GM23338 (cell line): ENCODE data around the gene GPC6. TPM values are rescaled to one million over a fixed set of nuclear protein-coding genes. Genes with fewer than 3 reads are reported as not detected.

Source experiments
- ATAC-seq: fragments of 200-7000 bp; cut with Tn5 transposase; 3 replicates; pipeline ENCODE4 v1.9.1; 2020
- DNase-seq: peaks from one replicate; pipeline ENCODE4 v3.0.0-alpha.2; 2015; ENCODE audit warnings: low spot score
- H2AFZ ChIP-seq: fragments of 200-600 bp; sonication (generic); 2 replicates; pipeline ENCODE4 v1.8.0; 2016; ENCODE audit warnings: antibody characterized with exemption, mild to moderate bottlenecking, moderate library complexity
- H3F3A ChIP-seq: fragments of 200-600 bp; sonication (generic); replicated peaks from 2 replicates; pipeline ENCODE4 v1.8.0; 2017; ENCODE audit warnings: antibody characterized with exemption, mixed run types, low read depth
- H3K27ac ChIP-seq: fragments of 200-600 bp; sonication (generic); 2 replicates; pipeline ENCODE4 v1.6.1; 2016; ENCODE audit warnings: low read depth
- H3K27me3 ChIP-seq: fragments of 200-600 bp; sonication (generic); 2 replicates; pipeline ENCODE4 v1.8.0; 2016; ENCODE audit warnings: mild to moderate bottlenecking, mixed run types, moderate library complexity; ENCODE audit not compliant: insufficient read depth
- H3K36me3 ChIP-seq: fragments of 200-600 bp; sonication (generic); 2 replicates; pipeline ENCODE4 v1.8.0; 2016; ENCODE audit warnings: mild to moderate bottlenecking; ENCODE audit not compliant: insufficient read depth
- H3K4me1 ChIP-seq: fragments of 200-600 bp; sonication (generic); 2 replicates; pipeline ENCODE4 v1.8.0; 2016; ENCODE audit warnings: mild to moderate bottlenecking, moderate library complexity; ENCODE audit not compliant: insufficient read depth
- H3K4me2 ChIP-seq: fragments of 200-600 bp; sonication (generic); 2 replicates; pipeline ENCODE4 v1.7.1; 2017; ENCODE audit warnings: mixed run types
- H3K4me3 ChIP-seq: fragments of 200-600 bp; sonication (generic); 2 replicates; pipeline ENCODE4 v1.6.1; 2016; ENCODE audit warnings: mixed run types
- H3K79me2 ChIP-seq: fragments of 200-600 bp; sonication (generic); replicated peaks from 2 replicates; pipeline ENCODE4 v1.8.0; 2017; ENCODE audit warnings: mild to moderate bottlenecking; ENCODE audit not compliant: insufficient read depth
- H3K9me2 ChIP-seq: fragments of 200-600 bp; sonication (generic); 2 replicates; pipeline ENCODE4 v1.8.0; 2017; ENCODE audit not compliant: insufficient read depth
- H4K20me1 ChIP-seq: fragments of 200-600 bp; sonication (generic); replicated peaks from 2 replicates; pipeline ENCODE4 v1.8.0; 2017; ENCODE audit warnings: mild to moderate bottlenecking; ENCODE audit not compliant: insufficient read depth
- H3K27ac Mint-ChIP-seq: 2 replicates; pipeline ENCODE4 v1.8.0; 2020; ENCODE audit warnings: inconsistent platforms, mild to moderate bottlenecking, moderate library complexity, mixed read lengths
- H3K27me3 Mint-ChIP-seq: 3 replicates; pipeline ENCODE4 v1.8.0; 2022; ENCODE audit warnings: low read depth, mild to moderate bottlenecking, moderate library complexity, mixed read lengths, inconsistent platforms; ENCODE audit not compliant: insufficient read depth, poor library complexity
- H3K36me3 Mint-ChIP-seq: 3 replicates; pipeline ENCODE4 v1.8.0; 2021; ENCODE audit warnings: low read depth, mild to moderate bottlenecking, inconsistent platforms, moderate library complexity, mixed read lengths
- H3K4me1 Mint-ChIP-seq: 3 replicates; pipeline ENCODE4 v1.8.0; 2020; ENCODE audit warnings: mild to moderate bottlenecking, inconsistent platforms, mixed read lengths
- H3K4me3 Mint-ChIP-seq: 3 replicates; pipeline ENCODE4 v1.8.0; 2021; ENCODE audit warnings: moderate library complexity, mild to moderate bottlenecking, inconsistent platforms, mixed read lengths
- H3K9me3 Mint-ChIP-seq: 3 replicates; pipeline ENCODE4 v1.8.0; 2020; ENCODE audit warnings: moderate library complexity, mild to moderate bottlenecking, inconsistent platforms, mixed read lengths
- CREB1 ChIP-seq: fragments of 250-450 bp; sonication (Bioruptor Pico); IDR thresholded peaks from 2 replicates; pipeline ENCODE4 v1.5.0; 2020; ENCODE audit warnings: low read depth, mild to moderate bottlenecking, moderate library complexity
- EZH2 ChIP-seq: fragments of 200-600 bp; sonication (generic); IDR thresholded peaks from one replicate; pipeline ENCODE4 v1.8.0; 2017; ENCODE audit warnings: antibody characterized with exemption, mild to moderate bottlenecking, low read depth; ENCODE audit not compliant: unreplicated experiment
- EZH2phosphoT487 ChIP-seq: fragments of 200-600 bp; sonication (generic); IDR thresholded peaks from one replicate; pipeline ENCODE4 v1.8.1; 2018; ENCODE audit warnings: antibody characterized with exemption; ENCODE audit not compliant: unreplicated experiment
- JUNB ChIP-seq: IDR thresholded peaks from one replicate; pipeline ENCODE4 v1.6.1; 2016; ENCODE audit warnings: antibody characterized with exemption; ENCODE audit not compliant: unreplicated experiment
- NANOG ChIP-seq: IDR thresholded peaks from 2 replicates; pipeline ENCODE4 v1.6.1; 2016; ENCODE audit warnings: antibody characterized with exemption, borderline replicate concordance
- POLR2AphosphoS5 ChIP-seq: IDR thresholded peaks from 2 replicates; pipeline ENCODE4 v1.6.1; 2016; ENCODE audit warnings: antibody characterized with exemption, low read depth
- STAT1 ChIP-seq: IDR thresholded peaks from one replicate; pipeline ENCODE4 v1.6.1; 2016; ENCODE audit warnings: antibody characterized with exemption; ENCODE audit not compliant: unreplicated experiment
- ZNF114 ChIP-seq: fragments of 250-450 bp; sonication (Bioruptor Pico); IDR thresholded peaks from 2 replicates; pipeline ENCODE4 v1.5.0; 2020; ENCODE audit warnings: mild to moderate bottlenecking, moderate library complexity
- ZNF331 ChIP-seq: fragments of 250-450 bp; sonication (Bioruptor Pico); IDR thresholded peaks from 2 replicates; pipeline ENCODE4 v1.5.0; 2020; ENCODE audit warnings: low read depth, mild to moderate bottlenecking, moderate library complexity
- polyA plus RNA-seq: library from polyadenylated mRNA; unstranded; fragments of >200 nt; fragmentation: Nextera tagmentation; extraction: Ambion mirVana; gene quantifications from 2 replicates; pipeline ENCODE4 v1.2.1, GENCODE V29; 2016
- total RNA-seq: library from RNA; depleted of rRNA; stranded (reverse); fragments of >200 nt; shearing (Covaris generic); gene quantifications from 2 replicates; pipeline ENCODE4 v1.2.3, GENCODE V29; 2014
- TF ChIP-seq, protein P1 (sequence below): IDR thresholded peaks from one replicate; pipeline ENCODE4 v1.6.1; 2018; ENCODE audit warnings: antibody characterized with exemption; ENCODE audit not compliant: unreplicated experiment
- TF ChIP-seq, protein P2 (sequence below), 2 experiments: fragments of 200-600 bp in 1 of 2; sonication (generic) in 1 of 2; conservative IDR thresholded peaks; 2 replicates each; pipeline versions ENCODE4 v1.5.1 to v1.6.1; 2016 to 2017; ENCODE audit warnings: antibody characterized with exemption in 2 of 2, low read depth in 2 of 2, mild to moderate bottlenecking in 2 of 2, moderate library complexity in 1 of 2
- TF ChIP-seq, protein P3 (sequence below): IDR thresholded peaks from 2 replicates; pipeline ENCODE4 v1.6.1; 2016; ENCODE audit warnings: antibody characterized with exemption
- TF ChIP-seq, protein P4 (sequence below): fragments of 250-450 bp; sonication (Bioruptor Pico); IDR thresholded peaks from 2 replicates; pipeline ENCODE4 v1.5.0; 2020; ENCODE audit warnings: mild to moderate bottlenecking, moderate library complexity

Gene GPC6
- total and polyA plus RNA-seq, 2 experiments from 2014 or later = 6.4 to 28.6 TPM

DNA sequence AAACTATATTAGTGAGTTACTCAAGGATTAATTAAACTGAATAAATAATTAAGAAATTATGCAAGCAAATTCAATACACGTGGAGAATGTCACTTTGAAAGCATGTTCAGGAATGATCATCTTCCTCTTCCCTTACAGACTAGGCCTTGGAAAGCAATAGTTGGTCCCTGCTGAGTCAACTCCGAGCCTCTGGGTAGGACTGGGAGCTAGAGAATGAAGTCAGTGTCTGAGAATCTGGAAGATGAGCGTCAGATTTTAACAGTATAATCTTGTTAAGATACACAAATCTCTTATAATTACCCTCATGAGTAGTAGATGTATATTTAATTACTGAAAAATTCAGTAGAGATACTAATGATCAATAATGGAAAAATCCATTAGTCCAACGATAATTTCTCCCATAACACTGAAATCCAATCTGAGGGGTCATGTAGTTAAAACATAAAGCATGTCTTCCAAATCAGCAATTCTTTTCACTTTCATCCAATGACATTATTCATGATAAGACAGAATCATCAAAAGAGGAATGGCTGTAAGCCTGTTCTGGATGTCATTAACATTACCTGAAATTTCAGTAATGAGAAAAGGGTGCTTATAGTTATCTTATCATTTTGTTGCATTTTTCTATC is 829.9 kb downstream of the GPC6 start:
- no peaks in the 10 kb centered on the region for H3K4me1 ChIP-seq

More for the DNA sequence above, 829.9 kb downstream of the GPC6 start:
- H3K4me3 Mint-ChIP-seq = no peak overlapping the region
- Histone ChIP-seq H3K36me3 (no peaks in the 10 kb centered on the region), H3F3A (no peaks in the 10 kb centered on the region), H3K4me2 (no peak overlapping the region), H2AFZ (no peak overlapping the region), H3K4me3 (no peak overlapping the region), H3K27ac (no peak overlapping the region), H3K9me2 (no peaks in the 10 kb centered on the region), H3K27me3 (no peaks in the 10 kb centered on the region), H4K20me1 (no peaks in the 10 kb centered on the region), H3K79me2 (no peaks in the 10 kb centered on the region)
- no peak overlapping the region for H3K27ac Mint-ChIP-seq
- no peaks in the 10 kb centered on the region for H3K9me3 Mint-ChIP-seq
- no peaks in the 10 kb centered on the region for H3K36me3 Mint-ChIP-seq
- no peaks in the 10 kb centered on the region for H3K4me1 Mint-ChIP-seq
- no peak for DNase-seq
- ATAC-seq = no peak
- TF ChIP-seq, protein P1, sequence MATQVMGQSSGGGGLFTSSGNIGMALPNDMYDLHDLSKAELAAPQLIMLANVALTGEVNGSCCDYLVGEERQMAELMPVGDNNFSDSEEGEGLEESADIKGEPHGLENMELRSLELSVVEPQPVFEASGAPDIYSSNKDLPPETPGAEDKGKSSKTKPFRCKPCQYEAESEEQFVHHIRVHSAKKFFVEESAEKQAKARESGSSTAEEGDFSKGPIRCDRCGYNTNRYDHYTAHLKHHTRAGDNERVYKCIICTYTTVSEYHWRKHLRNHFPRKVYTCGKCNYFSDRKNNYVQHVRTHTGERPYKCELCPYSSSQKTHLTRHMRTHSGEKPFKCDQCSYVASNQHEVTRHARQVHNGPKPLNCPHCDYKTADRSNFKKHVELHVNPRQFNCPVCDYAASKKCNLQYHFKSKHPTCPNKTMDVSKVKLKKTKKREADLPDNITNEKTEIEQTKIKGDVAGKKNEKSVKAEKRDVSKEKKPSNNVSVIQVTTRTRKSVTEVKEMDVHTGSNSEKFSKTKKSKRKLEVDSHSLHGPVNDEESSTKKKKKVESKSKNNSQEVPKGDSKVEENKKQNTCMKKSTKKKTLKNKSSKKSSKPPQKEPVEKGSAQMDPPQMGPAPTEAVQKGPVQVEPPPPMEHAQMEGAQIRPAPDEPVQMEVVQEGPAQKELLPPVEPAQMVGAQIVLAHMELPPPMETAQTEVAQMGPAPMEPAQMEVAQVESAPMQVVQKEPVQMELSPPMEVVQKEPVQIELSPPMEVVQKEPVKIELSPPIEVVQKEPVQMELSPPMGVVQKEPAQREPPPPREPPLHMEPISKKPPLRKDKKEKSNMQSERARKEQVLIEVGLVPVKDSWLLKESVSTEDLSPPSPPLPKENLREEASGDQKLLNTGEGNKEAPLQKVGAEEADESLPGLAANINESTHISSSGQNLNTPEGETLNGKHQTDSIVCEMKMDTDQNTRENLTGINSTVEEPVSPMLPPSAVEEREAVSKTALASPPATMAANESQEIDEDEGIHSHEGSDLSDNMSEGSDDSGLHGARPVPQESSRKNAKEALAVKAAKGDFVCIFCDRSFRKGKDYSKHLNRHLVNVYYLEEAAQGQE = no peak
- TF ChIP-seq EZH2 = no peak
- TF ChIP-seq JUNB = no peak
- TF ChIP-seq, protein P2, sequence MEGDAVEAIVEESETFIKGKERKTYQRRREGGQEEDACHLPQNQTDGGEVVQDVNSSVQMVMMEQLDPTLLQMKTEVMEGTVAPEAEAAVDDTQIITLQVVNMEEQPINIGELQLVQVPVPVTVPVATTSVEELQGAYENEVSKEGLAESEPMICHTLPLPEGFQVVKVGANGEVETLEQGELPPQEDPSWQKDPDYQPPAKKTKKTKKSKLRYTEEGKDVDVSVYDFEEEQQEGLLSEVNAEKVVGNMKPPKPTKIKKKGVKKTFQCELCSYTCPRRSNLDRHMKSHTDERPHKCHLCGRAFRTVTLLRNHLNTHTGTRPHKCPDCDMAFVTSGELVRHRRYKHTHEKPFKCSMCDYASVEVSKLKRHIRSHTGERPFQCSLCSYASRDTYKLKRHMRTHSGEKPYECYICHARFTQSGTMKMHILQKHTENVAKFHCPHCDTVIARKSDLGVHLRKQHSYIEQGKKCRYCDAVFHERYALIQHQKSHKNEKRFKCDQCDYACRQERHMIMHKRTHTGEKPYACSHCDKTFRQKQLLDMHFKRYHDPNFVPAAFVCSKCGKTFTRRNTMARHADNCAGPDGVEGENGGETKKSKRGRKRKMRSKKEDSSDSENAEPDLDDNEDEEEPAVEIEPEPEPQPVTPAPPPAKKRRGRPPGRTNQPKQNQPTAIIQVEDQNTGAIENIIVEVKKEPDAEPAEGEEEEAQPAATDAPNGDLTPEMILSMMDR (conservative IDR thresholded peaks at IDR 0.05; ENCODE audit: low read depth in 2 of 2) = no peak
- TF ChIP-seq NANOG = no peak
- no peak for TF ChIP-seq STAT1
- no peak for TF ChIP-seq CREB1 (CRISPR knock-in tag)
- TF ChIP-seq, protein P3, sequence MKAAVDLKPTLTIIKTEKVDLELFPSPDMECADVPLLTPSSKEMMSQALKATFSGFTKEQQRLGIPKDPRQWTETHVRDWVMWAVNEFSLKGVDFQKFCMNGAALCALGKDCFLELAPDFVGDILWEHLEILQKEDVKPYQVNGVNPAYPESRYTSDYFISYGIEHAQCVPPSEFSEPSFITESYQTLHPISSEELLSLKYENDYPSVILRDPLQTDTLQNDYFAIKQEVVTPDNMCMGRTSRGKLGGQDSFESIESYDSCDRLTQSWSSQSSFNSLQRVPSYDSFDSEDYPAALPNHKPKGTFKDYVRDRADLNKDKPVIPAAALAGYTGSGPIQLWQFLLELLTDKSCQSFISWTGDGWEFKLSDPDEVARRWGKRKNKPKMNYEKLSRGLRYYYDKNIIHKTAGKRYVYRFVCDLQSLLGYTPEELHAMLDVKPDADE = no peak
- TF ChIP-seq, protein P4, sequence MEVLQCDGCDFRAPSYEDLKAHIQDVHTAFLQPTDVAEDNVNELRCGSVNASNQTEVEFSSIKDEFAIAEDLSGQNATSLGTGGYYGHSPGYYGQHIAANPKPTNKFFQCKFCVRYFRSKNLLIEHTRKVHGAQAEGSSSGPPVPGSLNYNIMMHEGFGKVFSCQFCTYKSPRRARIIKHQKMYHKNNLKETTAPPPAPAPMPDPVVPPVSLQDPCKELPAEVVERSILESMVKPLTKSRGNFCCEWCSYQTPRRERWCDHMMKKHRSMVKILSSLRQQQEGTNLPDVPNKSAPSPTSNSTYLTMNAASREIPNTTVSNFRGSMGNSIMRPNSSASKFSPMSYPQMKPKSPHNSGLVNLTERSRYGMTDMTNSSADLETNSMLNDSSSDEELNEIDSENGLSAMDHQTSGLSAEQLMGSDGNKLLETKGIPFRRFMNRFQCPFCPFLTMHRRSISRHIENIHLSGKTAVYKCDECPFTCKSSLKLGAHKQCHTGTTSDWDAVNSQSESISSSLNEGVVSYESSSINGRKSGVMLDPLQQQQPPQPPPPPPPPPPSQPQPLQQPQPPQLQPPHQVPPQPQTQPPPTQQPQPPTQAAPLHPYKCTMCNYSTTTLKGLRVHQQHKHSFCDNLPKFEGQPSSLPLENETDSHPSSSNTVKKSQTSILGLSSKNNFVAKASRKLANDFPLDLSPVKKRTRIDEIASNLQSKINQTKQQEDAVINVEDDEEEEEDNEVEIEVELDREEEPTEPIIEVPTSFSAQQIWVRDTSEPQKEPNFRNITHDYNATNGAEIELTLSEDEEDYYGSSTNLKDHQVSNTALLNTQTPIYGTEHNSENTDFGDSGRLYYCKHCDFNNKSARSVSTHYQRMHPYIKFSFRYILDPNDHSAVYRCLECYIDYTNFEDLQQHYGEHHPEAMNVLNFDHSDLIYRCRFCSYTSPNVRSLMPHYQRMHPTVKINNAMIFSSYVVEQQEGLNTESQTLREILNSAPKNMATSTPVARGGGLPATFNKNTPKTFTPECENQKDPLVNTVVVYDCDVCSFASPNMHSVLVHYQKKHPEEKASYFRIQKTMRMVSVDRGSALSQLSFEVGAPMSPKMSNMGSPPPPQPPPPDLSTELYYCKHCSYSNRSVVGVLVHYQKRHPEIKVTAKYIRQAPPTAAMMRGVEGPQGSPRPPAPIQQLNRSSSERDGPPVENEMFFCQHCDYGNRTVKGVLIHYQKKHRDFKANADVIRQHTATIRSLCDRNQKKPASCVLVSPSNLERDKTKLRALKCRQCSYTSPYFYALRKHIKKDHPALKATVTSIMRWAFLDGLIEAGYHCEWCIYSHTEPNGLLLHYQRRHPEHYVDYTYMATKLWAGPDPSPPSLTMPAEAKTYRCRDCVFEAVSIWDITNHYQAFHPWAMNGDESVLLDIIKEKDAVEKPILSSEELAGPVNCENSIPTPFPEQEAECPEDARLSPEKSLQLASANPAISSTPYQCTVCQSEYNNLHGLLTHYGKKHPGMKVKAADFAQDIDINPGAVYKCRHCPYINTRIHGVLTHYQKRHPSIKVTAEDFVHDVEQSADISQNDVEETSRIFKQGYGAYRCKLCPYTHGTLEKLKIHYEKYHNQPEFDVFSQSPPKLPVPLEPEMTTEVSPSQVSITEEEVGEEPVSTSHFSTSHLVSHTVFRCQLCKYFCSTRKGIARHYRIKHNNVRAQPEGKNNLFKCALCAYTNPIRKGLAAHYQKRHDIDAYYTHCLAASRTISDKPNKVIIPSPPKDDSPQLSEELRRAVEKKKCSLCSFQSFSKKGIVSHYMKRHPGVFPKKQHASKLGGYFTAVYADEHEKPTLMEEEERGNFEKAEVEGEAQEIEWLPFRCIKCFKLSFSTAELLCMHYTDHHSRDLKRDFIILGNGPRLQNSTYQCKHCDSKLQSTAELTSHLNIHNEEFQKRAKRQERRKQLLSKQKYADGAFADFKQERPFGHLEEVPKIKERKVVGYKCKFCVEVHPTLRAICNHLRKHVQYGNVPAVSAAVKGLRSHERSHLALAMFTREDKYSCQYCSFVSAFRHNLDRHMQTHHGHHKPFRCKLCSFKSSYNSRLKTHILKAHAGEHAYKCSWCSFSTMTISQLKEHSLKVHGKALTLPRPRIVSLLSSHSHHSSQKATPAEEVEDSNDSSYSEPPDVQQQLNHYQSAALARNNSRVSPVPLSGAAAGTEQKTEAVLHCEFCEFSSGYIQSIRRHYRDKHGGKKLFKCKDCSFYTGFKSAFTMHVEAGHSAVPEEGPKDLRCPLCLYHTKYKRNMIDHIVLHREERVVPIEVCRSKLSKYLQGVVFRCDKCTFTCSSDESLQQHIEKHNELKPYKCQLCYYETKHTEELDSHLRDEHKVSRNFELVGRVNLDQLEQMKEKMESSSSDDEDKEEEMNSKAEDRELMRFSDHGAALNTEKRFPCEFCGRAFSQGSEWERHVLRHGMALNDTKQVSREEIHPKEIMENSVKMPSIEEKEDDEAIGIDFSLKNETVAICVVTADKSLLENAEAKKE (CRISPR knock-in tag) = no peak
- TF ChIP-seq POLR2AphosphoS5 = no peak
- no peak for TF ChIP-seq ZNF114
- no peak for TF ChIP-seq EZH2phosphoT487
- no peak for TF ChIP-seq ZNF331 (CRISPR knock-in tag)
- no peaks in the 10 kb centered on the region for H3K27me3 Mint-ChIP-seq
